Endometrial microvascular endothelial cells (primary cell): ENCODE measurements around the gene CAMKK1. TPM values are rescaled to one million over a fixed set of nuclear protein-coding genes. Genes with fewer than 3 reads are reported as not detected.

Experiments
- in situ Hi-C: cut with HindIII; loops from 2 replicates; pipeline ENCODE4 v1.10.0; 2017; ENCODE audit warnings: low sequenced_read_pairs, low pct_unique_long_range_greater_than_20kb; ENCODE audit errors: inconsistent ontology term
- total RNA-seq: library from RNA; depleted of rRNA; stranded (reverse); fragments of >200 nt; gene quantifications from one replicate; pipeline ENCODE4 v1.2.3, GENCODE V29; 2015; ENCODE audit errors: inconsistent ontology term

CAMKK1 gene
- total RNA-seq, 1 donor from 2014 or later, result 2.9 TPM

GRCh38 chr17:3828151-3828851 is 64.6 kb downstream of the CAMKK1 start:
- in situ Hi-C loops, result no loop called here

- in situ Hi-C loops, result no loop called here
Observed at GRCh38 chr17:3827124-3827773, 65.6 kb downstream of the CAMKK1 start.

GRCh38 chr17:3826191-3826590 is 66.7 kb downstream of the CAMKK1 start:
- in situ Hi-C loops, result no loop called here

GRCh38 chr17:3821101-3821500 is 71.8 kb downstream of the CAMKK1 start:
- in situ Hi-C loops, result no loop called here

- in situ Hi-C loops, result no loop called here
Observed at GRCh38 chr17:3818786-3819185, 74.1 kb downstream of the CAMKK1 start.

GRCh38 chr17:3817851-3818605 is 74.8 kb downstream of the CAMKK1 start:
- in situ Hi-C loops, result no loop called here

GRCh38 chr17:3815925-3816324 is 76.9 kb downstream of the CAMKK1 start:
- in situ Hi-C loops, result no loop called here

- in situ Hi-C loops, result no loop called here
Observed at GRCh38 chr17:3815122-3815521, 77.7 kb downstream of the CAMKK1 start.

- in situ Hi-C loops, result no loop called here
Observed at GRCh38 chr17:3814361-3814760, 78.5 kb downstream of the CAMKK1 start.

GRCh38 chr17:3813171-3813570 is 79.7 kb downstream of the CAMKK1 start:
- in situ Hi-C loops, result no loop called here

GRCh38 chr17:3812771-3813170 is 80.1 kb downstream of the CAMKK1 start:
- in situ Hi-C loops, result no loop called here

GRCh38 chr17:3812284-3812683 is 80.6 kb downstream of the CAMKK1 start:
- in situ Hi-C loops, result no loop called here

Other genes with a start within 250 kb of the CAMKK1 start
- gene TAX1BP3, start 224.5 kb downstream of the CAMKK1 start, total RNA-seq, result 367 TPM
- 48.8 TPM for gene EMC6, start 224.2 kb downstream of the CAMKK1 start, total RNA-seq
- 0.84 TPM for gene P2RX5, start 196.9 kb downstream of the CAMKK1 start, total RNA-seq
- 17.2 TPM for gene HASPIN, start 169.2 kb downstream of the CAMKK1 start, total RNA-seq
- 23.0 TPM for gene ITGAE, start 91.9 kb downstream of the CAMKK1 start, total RNA-seq
- 29.1 TPM for gene NCBP3, start 46.8 kb downstream of the CAMKK1 start, total RNA-seq
- gene P2RX1, start 23.4 kb upstream of the CAMKK1 start, total RNA-seq, result not detected
- gene ATP2A3, start 71.4 kb upstream of the CAMKK1 start, total RNA-seq, result 0.84 TPM
- gene ZZEF1, start 250.0 kb upstream of the CAMKK1 start, total RNA-seq, result 26.4 TPM